SW 1271 (cell line): ENCODE measurements around the gene GPR78.

ENCODE experiments used
- DNase-seq, 2 experiments: peaks; one replicate each; lab custom pipeline; 2025; lab: John Stamatoyannopoulos, UW

GPR78 gene

GRCh38 chr4:8580321-8581093 is at the start of gene GPR78:
TSS of gene GPR78 (plus strand) at chr4:8580392. CDS start at chr4:8580983, 591 bp downstream.
- DNase-seq = no peak

- DNase-seq = no peak
Observed at GRCh38 chr4:8532245-8532781, 47.9 kb upstream of the GPR78 start.

GRCh38 chr4:8533274-8533865 is 46.8 kb upstream of the GPR78 start:
- DNase-seq = no peak

GRCh38 chr4:8534129-8534528 is 46.1 kb upstream of the GPR78 start:
- DNase-seq = no peak

- DNase-seq = no peak
Observed at GRCh38 chr4:8534611-8535010, 45.6 kb upstream of the GPR78 start.

GRCh38 chr4:8536467-8536866 is 43.7 kb upstream of the GPR78 start:
- DNase-seq = no peak

- peak; percentile 44 to 70 for DNase-seq
Observed at GRCh38 chr4:8537041-8537461, 43.1 kb upstream of the GPR78 start.

GRCh38 chr4:8538076-8538702 is 42.0 kb upstream of the GPR78 start:
- no peak for DNase-seq

- DNase-seq = peak; percentile 60 to 71
Observed at GRCh38 chr4:8538703-8539567, 41.3 kb upstream of the GPR78 start.

- no peak for DNase-seq
Observed at GRCh38 chr4:8539661-8540060, 40.5 kb upstream of the GPR78 start.

GRCh38 chr4:8540072-8540471 is 40.1 kb upstream of the GPR78 start:
- DNase-seq = no peak

GRCh38 chr4:8540586-8540985 is 39.6 kb upstream of the GPR78 start:
- DNase-seq = no peak

GRCh38 chr4:8540991-8541390 is 39.2 kb upstream of the GPR78 start:
- DNase-seq = no peak

- no peak for DNase-seq
Observed at GRCh38 chr4:8541981-8542715, 38.0 kb upstream of the GPR78 start.

GRCh38 chr4:8542776-8543525 is 37.2 kb upstream of the GPR78 start:
- DNase-seq = no peak

- no peak for DNase-seq
Observed at GRCh38 chr4:8543623-8544022, 36.6 kb upstream of the GPR78 start.

GRCh38 chr4:8544282-8544681 is 35.9 kb upstream of the GPR78 start:
- DNase-seq = no peak

- DNase-seq = no peak
Observed at GRCh38 chr4:8544741-8545438, 35.3 kb upstream of the GPR78 start.

- no peak for DNase-seq
Observed at GRCh38 chr4:8545439-8545765, 34.8 kb upstream of the GPR78 start.

GRCh38 chr4:8546766-8547107 is 33.5 kb upstream of the GPR78 start:
- no peak for DNase-seq
